Skeletal muscle cell (primary cell): Measurements from ENCODE around the gene SESN1.

ENCODE experiments used
- DNase-seq: peaks from one replicate; pipeline ENCODE4 v3.0.0-alpha.2; 2010; ENCODE audit warnings: low read depth
- H3K4me3 ChIP-seq: 2 replicates; pipeline ENCODE4 v1.5.1; 2011; ENCODE audit warnings: low read depth, mild to moderate bottlenecking, control low read depth, low read length, moderate library complexity

The SESN1 gene

GRCh38 chr6:108951351-108951953 is 143.2 kb downstream of the SESN1 start:
- no peak for DNase-seq
- no peak overlapping the region for H3K4me3 ChIP-seq

- no peak for DNase-seq
- H3K4me3 ChIP-seq, result no peak overlapping the region
These were observed 146.4 kb downstream of the SESN1 start for GRCh38 chr6:108948181-108948661.

GRCh38 chr6:108947114-108947854 is 147.4 kb downstream of the SESN1 start:
- no peak overlapping the region for H3K4me3 ChIP-seq
- peak; percentile 75 for DNase-seq

- DNase-seq, result no peak
- no peak overlapping the region for H3K4me3 ChIP-seq
These were observed 148.0 kb downstream of the SESN1 start for GRCh38 chr6:108946695-108947094.

- no peak overlapping the region for H3K4me3 ChIP-seq
- no peak for DNase-seq
These were observed 148.9 kb downstream of the SESN1 start for GRCh38 chr6:108945681-108946159.

GRCh38 chr6:108944707-108945680 is 149.7 kb downstream of the SESN1 start:
- DNase-seq, result peak; percentile 94
- H3K4me3 ChIP-seq, result no peak overlapping the region

- no peak for DNase-seq
- no peak overlapping the region for H3K4me3 ChIP-seq
These were observed 150.6 kb downstream of the SESN1 start for GRCh38 chr6:108944071-108944470.

- DNase-seq, result no peak
- H3K4me3 ChIP-seq, result no peak overlapping the region
These were observed 151.8 kb downstream of the SESN1 start for GRCh38 chr6:108942556-108943492.

- H3K4me3 ChIP-seq, result no peak overlapping the region
- no peak for DNase-seq
These were observed 152.8 kb downstream of the SESN1 start for GRCh38 chr6:108941859-108942258.

GRCh38 chr6:108941281-108941680 is 153.4 kb downstream of the SESN1 start:
- DNase-seq, result no peak

GRCh38 chr6:108940741-108941140 is 153.9 kb downstream of the SESN1 start:
- no peak for DNase-seq
- H3K4me3 ChIP-seq, result no peak overlapping the region

More at GRCh38 chr6:108941281-108941680, 153.4 kb downstream of the SESN1 start:
- no peak overlapping the region for H3K4me3 ChIP-seq

- H3K4me3 ChIP-seq, result no peak overlapping the region
- DNase-seq, result no peak
These were observed 157.5 kb downstream of the SESN1 start for GRCh38 chr6:108937170-108937569.
